NCI-H345 treated with DMSO at 0.1 percent for 48 hours (cell line): ENCODE measurements around the gene CCDC106.
A peak's percentile ranks its signal among the peaks of the same experiment; 100 is the strongest.

Experiments
- DNase-seq: peaks from one replicate; lab custom pipeline; 2025; ENCODE audit not compliant: unreplicated experiment; lab: John Stamatoyannopoulos, UW

The CCDC106 gene

GRCh38 chr19:55635856-55636440 is 12.1 kb upstream of the CCDC106 start:
- no peak for DNase-seq

GRCh38 chr19:55636723-55637122 is 11.3 kb upstream of the CCDC106 start:
- DNase-seq: no peak

DNA sequence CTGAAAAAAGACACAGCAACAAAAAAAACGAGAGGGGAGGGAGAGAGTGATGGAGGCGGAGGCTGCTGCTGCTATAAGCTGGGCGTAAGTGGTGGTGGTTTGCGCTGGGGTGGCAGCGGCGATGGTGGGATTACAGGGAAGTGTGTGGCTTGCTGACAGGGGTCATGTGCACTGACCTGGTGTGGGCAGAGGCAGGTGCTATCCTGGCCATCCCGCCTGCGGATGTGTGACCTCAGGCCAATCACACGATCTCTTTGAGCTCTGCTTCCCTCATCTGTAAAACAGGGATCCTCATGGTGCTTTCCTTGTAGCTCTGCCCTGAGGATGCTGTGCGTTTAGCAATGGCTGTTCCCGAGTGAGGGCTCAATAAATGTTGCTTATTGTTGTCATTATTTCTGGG is 10.5 kb upstream of the CCDC106 start:
- no peak for DNase-seq

GRCh38 chr19:55638864-55639359 is 9.1 kb upstream of the CCDC106 start:
- DNase-seq: no peak

DNA sequence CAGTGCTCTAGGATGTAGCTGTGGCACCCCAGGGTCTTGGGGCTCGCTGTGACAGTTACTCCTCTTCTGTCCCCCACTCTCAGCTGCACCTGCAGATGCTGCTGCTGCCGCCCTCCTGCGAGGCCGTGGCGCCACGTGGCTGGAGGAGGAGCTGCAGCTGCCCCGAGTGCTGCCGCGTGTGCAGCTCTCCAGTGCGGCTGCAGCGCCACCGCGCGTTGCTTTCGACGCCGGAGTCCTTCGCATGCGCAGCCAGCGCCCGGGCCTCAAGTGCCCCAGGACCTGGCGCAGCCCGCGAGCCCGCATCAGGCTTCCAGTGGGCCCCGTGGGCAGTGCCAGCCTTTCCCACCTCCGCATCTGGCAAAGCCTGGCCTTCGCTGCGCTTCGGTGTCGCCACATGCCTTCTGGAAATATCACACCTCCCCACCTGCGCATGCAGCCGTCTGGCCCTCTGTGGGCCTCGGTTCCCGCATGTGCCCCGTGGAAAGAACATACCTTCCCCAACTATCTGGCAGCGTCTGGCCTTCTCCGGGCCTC is 7.9 kb upstream of the CCDC106 start:
- peak; percentile 12 for DNase-seq

DNA sequence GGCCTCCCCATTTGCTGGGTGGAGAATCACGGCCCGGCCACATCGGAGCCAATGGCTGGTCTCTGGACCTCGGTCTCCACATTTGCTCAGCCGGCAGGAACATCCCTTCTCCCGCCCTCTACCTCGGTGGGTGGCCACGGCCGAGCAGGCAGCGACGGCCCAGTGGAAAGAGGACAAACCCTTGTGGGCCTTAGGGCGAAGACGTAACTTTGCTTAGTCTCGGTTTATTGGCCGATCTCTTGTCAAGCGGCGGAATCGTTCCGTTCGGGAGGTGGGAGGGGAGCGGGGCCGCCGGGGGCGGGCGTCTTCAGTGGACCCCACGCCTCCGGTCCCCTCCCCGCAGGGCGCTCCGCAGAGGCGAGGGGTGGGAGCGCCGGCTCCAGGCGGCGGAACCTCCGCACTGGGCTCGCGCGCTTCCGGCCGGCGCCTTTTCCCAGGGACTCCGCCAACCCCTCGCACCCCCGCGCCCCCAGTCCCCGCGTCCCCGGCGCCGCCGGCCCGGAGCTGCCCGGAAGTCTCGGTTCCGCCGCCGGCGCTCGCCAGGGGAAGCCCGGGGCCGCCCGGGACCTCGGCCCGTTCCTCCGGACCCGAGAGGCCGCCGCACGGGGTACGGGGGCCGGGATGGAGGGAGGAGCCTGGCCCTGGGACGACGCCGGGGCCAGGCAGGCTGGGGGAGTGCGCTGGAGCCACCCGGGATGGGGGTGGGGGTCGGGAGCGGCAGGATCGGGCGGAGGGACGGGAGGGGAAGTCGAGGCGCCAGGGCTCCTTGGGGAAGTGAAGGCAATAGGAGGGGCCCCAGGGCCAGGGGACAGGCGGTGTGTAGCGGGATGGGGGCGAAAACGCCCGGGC is 7.2 kb upstream of the CCDC106 start, which contains the start of gene ZNF580:
Gene ZNF580, plus strand, starts transcription at position 426 of the 849 bp plus-strand sequence. CDS start 1,507 bp downstream, outside the sequence.
- no peak for DNase-seq

DNA sequence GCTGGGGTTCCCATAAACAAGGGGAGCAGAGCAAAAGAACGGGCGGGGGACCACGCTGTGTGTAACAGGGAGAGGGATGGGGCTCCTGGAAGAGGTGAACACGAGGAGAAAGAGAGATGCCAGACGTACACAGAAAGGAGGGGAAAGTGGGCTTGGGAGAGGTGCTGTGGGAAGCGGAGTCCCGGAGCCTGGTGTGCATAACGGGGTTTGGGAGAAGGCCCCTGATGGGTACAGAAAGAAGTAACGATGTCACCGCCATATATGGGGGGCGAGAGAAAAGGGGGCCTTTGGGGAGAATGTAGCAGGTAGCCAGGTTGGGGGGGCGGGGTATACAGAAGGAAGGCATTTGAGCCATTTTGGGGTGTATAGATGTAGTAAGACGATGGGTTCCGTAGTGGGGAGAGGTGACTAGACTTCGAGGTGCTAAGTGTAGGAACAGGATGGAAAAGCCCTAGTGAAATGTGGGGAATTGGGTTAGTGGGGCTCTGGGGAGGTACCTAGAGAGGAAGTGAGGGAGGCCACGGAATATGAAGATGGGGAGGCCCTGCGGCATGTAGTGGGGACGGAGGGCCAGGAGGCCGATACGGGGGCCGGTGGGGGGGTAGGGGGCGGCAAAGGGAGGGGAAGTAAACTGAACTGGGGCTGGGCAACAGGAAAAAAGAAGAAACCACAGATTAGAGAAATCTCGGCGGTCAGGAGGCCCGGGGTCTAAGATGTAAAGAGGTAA is 6.4 kb upstream of the CCDC106 start:
- DNase-seq: no peak

DNA sequence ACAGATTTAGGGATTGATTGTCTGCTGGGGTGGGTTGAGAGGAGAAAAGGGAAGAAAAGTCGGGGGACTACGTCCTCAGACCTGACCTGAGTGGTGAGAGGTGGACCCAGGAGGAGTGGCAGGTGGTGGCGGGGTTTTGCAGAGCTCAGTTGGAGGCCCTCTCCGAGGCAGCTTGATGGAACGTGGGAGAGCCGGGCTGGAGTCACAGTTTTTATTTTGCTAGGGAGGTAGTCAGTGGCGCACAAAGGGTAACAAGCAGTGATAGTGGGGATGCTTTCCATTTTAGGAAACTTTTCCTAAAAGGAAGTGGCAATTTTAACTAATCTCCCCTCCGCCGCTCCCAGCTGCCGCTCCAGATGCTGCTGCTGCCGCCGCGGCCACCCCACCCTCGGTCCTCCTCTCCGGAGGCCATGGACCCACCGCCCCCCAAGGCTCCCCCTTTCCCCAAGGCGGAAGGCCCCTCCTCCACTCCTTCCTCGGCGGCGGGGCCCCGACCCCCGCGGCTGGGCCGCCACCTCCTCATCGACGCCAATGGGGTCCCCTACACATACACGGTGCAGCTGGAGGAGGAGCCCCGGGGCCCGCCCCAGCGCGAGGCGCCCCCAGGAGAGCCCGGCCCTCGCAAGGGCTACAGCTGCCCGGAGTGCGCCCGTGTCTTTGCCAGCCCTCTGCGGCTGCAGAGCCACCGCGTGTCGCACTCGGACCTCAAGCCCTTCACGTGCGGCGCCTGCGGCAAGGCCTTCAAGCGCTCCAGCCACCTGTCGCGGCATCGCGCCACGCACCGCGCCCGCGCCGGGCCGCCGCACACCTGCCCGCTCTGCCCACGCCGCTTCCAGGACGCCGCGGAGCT is 5.6 kb upstream of the CCDC106 start:
- no peak for DNase-seq

GRCh38 chr19:55643003-55643886 is 4.8 kb upstream of the CCDC106 start, which contains the start of gene ZNF581:
Gene ZNF581, plus strand, starts transcription at chr19:55643649. Its CDS starts 923 bp downstream, at chr19:55644572.
- DNase-seq: peak; percentile 35

DNA sequence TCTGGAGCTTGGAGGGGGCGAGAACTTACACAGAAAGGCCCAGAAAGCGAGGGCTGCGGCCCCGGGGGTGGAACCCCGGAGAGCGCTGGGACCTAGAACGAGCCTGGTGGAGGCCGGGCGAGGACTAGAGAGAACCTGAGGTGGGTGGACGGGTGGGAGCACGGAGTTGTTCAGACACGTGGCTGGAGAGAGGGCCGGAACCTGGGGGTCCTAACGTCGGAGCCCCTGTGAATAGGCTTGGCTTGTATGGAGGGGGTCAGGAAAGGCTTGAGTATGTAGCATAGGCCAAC is 4.2 kb upstream of the CCDC106 start:
- no peak for DNase-seq

- DNase-seq: no peak
These were observed 3.7 kb upstream of the CCDC106 start for GRCh38 chr19:55644191-55644833.

DNA sequence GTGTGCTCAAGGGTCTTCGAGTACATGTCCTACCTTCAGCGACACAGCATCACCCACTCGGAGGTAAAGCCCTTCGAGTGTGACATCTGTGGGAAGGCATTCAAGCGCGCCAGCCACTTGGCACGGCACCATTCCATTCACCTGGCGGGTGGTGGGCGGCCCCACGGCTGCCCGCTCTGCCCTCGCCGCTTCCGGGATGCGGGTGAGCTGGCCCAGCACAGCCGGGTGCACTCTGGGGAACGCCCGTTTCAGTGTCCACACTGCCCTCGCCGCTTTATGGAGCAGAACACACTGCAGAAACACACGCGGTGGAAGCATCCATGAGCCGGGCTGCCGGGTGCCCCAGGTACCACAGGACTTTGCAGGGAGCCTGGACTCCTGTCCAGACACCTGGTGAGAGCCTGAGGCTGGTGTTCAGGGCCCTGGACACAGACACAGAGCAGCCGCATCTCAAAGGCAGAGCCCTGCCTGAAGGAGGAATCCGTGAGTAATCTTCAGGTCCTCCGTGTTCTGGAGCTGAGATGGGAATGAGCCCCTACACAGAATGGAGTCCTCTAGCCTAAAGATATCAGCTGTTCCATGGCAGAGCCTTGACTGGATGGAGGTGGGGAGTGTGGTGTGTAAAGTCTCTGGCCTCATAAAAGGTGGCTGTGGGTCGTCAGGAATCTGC is 3.0 kb upstream of the CCDC106 start:
- no peak for DNase-seq

GRCh38 chr19:55645512-55645881 is 2.5 kb upstream of the CCDC106 start:
- DNase-seq: no peak

DNA sequence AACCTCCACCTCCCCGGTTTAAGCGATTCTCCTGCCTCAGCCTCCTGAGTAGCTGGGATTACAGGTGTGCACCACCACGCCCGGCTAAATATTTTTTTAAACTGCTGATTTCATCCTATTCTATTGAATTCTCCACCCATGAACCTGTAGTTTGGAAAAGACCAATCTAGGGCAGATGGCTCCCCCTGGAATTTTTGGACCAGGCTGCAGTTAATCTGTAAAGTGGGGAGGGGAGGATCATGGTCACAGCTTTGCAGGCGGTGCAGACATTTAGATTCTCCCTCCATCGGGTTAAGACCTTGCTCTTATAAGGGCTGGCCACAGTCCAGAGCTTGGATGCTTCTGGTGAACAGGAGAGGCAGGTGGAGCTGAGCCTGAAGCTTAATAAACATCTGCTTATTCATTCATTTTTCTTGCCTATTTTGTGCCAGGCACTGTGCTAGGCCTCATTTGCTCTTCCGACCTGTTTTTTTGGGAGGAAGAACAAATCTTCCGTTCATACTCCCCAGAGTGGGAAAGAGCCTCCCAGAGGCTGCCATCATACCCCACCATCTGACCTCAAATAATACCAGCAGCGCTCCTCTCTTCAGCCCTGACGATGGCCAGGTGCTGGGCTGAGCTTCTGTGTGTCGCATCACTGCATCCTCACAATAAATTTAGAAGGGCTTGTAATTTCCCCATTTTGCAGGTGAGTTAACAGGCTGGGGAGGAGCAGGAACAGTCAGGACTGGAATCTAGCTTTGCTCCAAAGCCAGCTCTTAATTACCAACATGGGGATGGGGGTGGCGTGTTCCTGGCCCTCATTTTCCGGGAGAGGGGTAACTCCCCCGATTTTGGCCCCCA is 902 bp upstream of the CCDC106 start:
- no peak for DNase-seq

DNA sequence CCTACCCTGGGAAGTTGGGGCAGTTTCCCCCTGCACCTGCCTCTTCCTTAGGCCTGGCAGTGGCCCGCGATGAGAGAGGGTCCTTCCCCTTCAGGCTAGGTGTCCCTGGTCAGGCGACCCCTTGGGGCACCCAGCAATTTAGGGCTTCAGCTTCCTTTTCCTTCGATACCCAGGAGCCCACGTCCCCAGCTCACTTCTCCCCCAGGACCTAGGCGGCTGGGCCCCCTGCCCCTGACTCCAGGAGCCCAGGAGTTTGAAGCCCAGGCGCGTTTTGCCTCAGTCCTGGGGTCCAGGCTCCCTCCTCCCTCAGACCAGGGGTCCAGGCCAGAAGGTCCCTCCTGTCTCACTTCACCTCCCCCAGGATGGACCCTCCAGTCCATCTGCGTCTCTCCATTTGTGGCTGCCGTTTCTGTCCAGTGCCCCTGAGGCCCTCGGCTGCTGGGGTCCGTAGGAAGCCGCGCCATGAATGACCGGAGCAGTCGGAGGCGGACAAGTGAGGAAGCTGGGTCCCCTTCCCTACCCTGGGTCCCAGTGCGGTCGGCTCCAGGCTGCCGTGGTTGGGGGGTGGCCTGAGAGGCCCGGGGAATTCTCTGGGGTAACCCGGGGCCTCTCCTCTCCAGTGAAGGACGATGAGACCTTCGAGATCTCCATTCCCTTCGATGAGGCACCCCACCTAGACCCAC is 714 bp downstream of the CCDC106 start:
- no peak for DNase-seq

GRCh38 chr19:55649268-55650125 is 1.5 kb downstream of the CCDC106 start:
- no peak for DNase-seq
